GM13977 (cell line): ENCODE results near the gene CBLN2.

Source experiments
- DNase-seq: peaks from one replicate; pipeline ENCODE4 v3.0.0; 2012; ENCODE audit warnings: low spot score
- CTCF ChIP-seq: IDR thresholded peaks from 2 replicates; pipeline ENCODE4 v1.5.1; 2012; ENCODE audit warnings: mild to moderate bottlenecking, control low read depth; ENCODE audit not compliant: insufficient read depth; ENCODE audit errors: extremely low read depth, missing control alignments
- in situ Hi-C: fragments of 300-500 bp; cut with MboI; formaldehyde crosslinking; loops from one replicate; pipeline ENCODE4 v1.12.0; 2022; ENCODE audit warnings: low sequenced_read_pairs, low pct_unique_long_range_greater_than_20kb, mixed read lengths, inconsistent platforms; ENCODE audit not compliant: unreplicated experiment

Gene CBLN2

GRCh38 chr18:72555101-72555500 lies 11.0 kb upstream of the CBLN2 start:
- TF ChIP-seq CTCF = no peak
- DNase-seq = no peak
- in situ Hi-C loops = no loop called here

- in situ Hi-C loops = no loop called here
- DNase-seq = peak; percentile 32
- TF ChIP-seq CTCF = no peak
Observed at GRCh38 chr18:72543357-72544055, 636 bp downstream of the CBLN2 start.

- TF ChIP-seq CTCF = no peak
- peak; percentile 36 for DNase-seq
- in situ Hi-C loops = no loop called here
Observed at GRCh38 chr18:72542984-72543356, 1.2 kb downstream of the CBLN2 start.

- DNase-seq = peak; percentile 22
- in situ Hi-C loops = no loop called here
- no peak for TF ChIP-seq CTCF
Observed at GRCh38 chr18:72542342-72542741, 1.8 kb downstream of the CBLN2 start.

- peak; percentile 14 for DNase-seq
- TF ChIP-seq CTCF = peak; percentile 19
- in situ Hi-C loops = no loop called here
Observed at GRCh38 chr18:72541871-72542332, 2.2 kb downstream of the CBLN2 start.

GRCh38 chr18:72539901-72540300 lies 4.2 kb downstream of the CBLN2 start:
- no peak for DNase-seq
- in situ Hi-C loops = no loop called here
- TF ChIP-seq CTCF = no peak
